ENCODE measurements around the gene ZDHHC19.

DNA sequence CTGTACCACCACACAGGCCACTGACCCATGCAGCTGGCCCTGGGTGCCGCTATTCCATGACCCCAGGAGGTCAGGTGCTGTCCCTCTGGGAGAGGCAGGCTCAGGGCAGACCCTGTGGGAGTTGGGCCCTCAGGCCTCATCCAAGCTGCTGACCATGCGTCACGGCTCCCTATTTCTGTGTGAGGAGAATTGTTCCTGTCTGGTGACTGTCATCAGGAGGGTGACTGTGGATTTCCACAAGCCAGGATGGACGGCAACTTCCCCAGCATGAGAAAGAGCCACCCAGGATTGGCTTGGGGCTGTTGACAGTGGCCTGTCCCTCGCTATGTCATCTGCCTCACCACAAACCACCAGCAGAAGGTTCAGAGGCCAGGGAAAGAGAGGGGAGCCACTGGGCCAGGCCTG lies 41.4 kb downstream of the ZDHHC19 start:
- TF ChIP-seq, protein P1, sequence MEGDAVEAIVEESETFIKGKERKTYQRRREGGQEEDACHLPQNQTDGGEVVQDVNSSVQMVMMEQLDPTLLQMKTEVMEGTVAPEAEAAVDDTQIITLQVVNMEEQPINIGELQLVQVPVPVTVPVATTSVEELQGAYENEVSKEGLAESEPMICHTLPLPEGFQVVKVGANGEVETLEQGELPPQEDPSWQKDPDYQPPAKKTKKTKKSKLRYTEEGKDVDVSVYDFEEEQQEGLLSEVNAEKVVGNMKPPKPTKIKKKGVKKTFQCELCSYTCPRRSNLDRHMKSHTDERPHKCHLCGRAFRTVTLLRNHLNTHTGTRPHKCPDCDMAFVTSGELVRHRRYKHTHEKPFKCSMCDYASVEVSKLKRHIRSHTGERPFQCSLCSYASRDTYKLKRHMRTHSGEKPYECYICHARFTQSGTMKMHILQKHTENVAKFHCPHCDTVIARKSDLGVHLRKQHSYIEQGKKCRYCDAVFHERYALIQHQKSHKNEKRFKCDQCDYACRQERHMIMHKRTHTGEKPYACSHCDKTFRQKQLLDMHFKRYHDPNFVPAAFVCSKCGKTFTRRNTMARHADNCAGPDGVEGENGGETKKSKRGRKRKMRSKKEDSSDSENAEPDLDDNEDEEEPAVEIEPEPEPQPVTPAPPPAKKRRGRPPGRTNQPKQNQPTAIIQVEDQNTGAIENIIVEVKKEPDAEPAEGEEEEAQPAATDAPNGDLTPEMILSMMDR (IDR thresholded peaks at IDR 0.05) = no peak
- no peak for TF ChIP-seq POLR2A (IDR thresholded peaks at IDR 0.05)

Data from thyroid gland (tissue), 4 donors.